ENCODE measurements around the gene TEX54.

DNA sequence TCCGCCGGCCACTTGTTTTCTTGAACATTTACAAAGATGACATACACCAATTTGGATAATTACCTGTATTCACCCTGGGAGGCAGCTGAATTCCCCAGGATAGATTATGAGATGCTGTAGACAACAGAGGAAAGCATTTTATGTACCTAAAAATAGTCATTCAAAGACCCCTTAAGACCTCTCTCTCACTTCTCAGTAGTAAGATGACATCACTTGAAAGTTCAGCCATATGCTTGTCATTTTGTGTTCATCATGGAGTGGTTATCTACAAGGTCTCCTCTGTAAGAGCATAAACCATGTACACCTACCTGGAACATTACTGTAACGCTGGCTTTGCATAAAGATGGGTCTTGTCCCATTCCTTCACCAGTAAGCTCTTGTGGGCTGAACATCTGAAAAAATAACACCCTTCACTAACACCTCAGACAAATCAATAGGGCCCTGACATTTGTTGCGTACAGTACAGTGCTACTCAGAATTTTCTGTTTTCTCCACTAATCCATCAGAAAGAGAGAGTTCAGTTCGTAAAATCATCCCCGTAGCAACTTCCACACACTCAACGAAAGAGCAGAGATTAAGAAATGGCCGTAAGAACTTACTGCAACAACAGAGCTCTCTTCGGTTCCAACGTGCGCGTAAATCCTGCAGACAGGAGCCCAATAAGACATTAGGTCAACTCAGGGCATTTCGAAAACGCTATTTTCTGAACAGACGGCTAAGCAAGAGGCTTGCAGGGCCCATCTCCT is 22.4 kb upstream of the TEX54 start:
- TF ChIP-seq FOXA1 (IDR thresholded peaks at IDR 0.05), result no peak
- TF ChIP-seq ZNF384 (IDR thresholded peaks at IDR 0.05), result no peak
- no peak for TF ChIP-seq SP1 (IDR thresholded peaks at IDR 0.05)
- no peak for TF ChIP-seq TARDBP (IDR thresholded peaks at IDR 0.05)
- TF ChIP-seq NFRKB (IDR thresholded peaks at IDR 0.05), result no peak
